ENCODE results near the gene CLDN14. TPM values are rescaled to one million over a fixed set of nuclear protein-coding genes. Genes with fewer than 3 reads are reported as not detected.

The CLDN14 gene
- total and polyA plus RNA-seq, 4 donors: 0.08 to 0.49 (median 0.15) TPM; not detected in 1

Other genes starting within 250 kb of the CLDN14 start
- 10 to 100 TPM; 23.0 to 90.3 TPM for gene MORC3, start 159.9 kb downstream of the CLDN14 start, total RNA-seq
- 10 to 100 TPM; 13.0 to 16.0 TPM for gene MORC3, start 159.9 kb downstream of the CLDN14 start, polyA plus RNA-seq
- gene CHAF1B, start 94.7 kb downstream of the CLDN14 start, total RNA-seq: 1 to 10 TPM; 1.6 to 3.4 TPM
- 1 to 10 TPM; 1.3 to 1.6 TPM for gene CHAF1B, start 94.7 kb downstream of the CLDN14 start, polyA plus RNA-seq
- gene SIM2, start 219.0 kb upstream of the CLDN14 start, total RNA-seq: not detected
- not detected for gene SIM2, start 219.0 kb upstream of the CLDN14 start, polyA plus RNA-seq

Data from lung (tissue), 4 donors.